ENCODE measurements around the gene CMC4. TPM values are rescaled to one million over a fixed set of nuclear protein-coding genes. Genes with fewer than 3 reads are reported as not detected.
A peak's percentile ranks its signal among the peaks of the same experiment; 100 is the strongest.

The CMC4 gene
- total and polyA plus RNA-seq, 3 experiments from 2014 or later: 3.6 to 28.7 (median 4.3) TPM

- CTCF ChIA-PET: no interaction called here
- Mint-ChIP-seq H3K36me3 (peaks cover 0 to 27% (median 3%) of the 10 kb centered on the region in 3 donors), H3K4me1 (peaks cover 12 to 35% (median 27%) of the 10 kb centered on the region in 3 donors), H3K27ac (peak overlapping the region in 1 of 8 donors; percentile 59), H3K27me3 (no peaks in the 10 kb centered on the region), H3K4me3 (no peak overlapping the region), H3K9me3 (no peaks in the 10 kb centered on the region)
- H3K27me3 ChIP-seq (ENCODE audit: insufficient read depth, low read length, poor library complexity, severe bottlenecking): no peaks in the 10 kb centered on the region
- H3K4me3 ChIP-seq (ENCODE audit: low read length): no peak overlapping the region
- DNase-seq: no peak
- H3K27ac ChIP-seq (ENCODE audit: low read depth, low read length): no peak overlapping the region
- no peaks in the 10 kb centered on the region for H3K9me3 ChIP-seq (ENCODE audit: low read length)
- POLR2A ChIA-PET: no interaction called here
- no peaks in the 10 kb centered on the region for H3K36me3 ChIP-seq (ENCODE audit: insufficient read depth, low read length)
- peaks cover 11% of the 10 kb centered on the region for H3K4me1 ChIP-seq (ENCODE audit: insufficient read depth, low read length)
These were observed 5.8 kb downstream of the CMC4 start for GRCh38 chrX:155065035-155065734.

- CTCF ChIA-PET: interaction anchor here (1.3 kb wide), 1 partner anchor 13 kb away, joined by 4 read pairs; no protein-coding TSS in a partner anchor
These were observed 9.2 kb downstream of the CMC4 start for GRCh38 chrX:155061760-155062159.

GRCh38 chrX:155056877-155057792 is 13.8 kb downstream of the CMC4 start:
- Histone ChIP-seq H3K36me3 (ENCODE audit: insufficient read depth, low read length) (no peaks in the 10 kb centered on the region), H3K4me3 (ENCODE audit: low read length) (peak overlapping the region; percentile 3), H3K4me1 (ENCODE audit: insufficient read depth, low read length) (peaks cover 9% of the 10 kb centered on the region), H3K9me3 (ENCODE audit: low read length) (no peaks in the 10 kb centered on the region), H3K27ac (ENCODE audit: low read depth, low read length) (no peak overlapping the region), H3K27me3 (ENCODE audit: insufficient read depth, low read length, poor library complexity, severe bottlenecking) (no peaks in the 10 kb centered on the region)
- Mint-ChIP-seq H3K4me1 (peaks cover 13 to 23% (median 22%) of the 10 kb centered on the region in 3 donors), H3K4me3 (peak overlapping the region in 6 of 7 donors; percentile 34 to 83 (median 70)), H3K36me3 (peaks cover 0 to 39% (median 4%) of the 10 kb centered on the region in 3 donors), H3K9me3 (no peaks in the 10 kb centered on the region), H3K27ac (peak overlapping the region; percentile 36 to 93 (median 72)), H3K27me3 (no peaks in the 10 kb centered on the region)
- DNase-seq: peak; percentile 29 to 67 (median 51)
- ChIA-PET POLR2A (interaction anchor here (1.3 kb wide), 1 partner anchor 30 kb away, joined by 12 read pairs; the partner anchor contains the start of gene FUNDC2), CTCF (interaction anchor here (0.8 to 2.1 kb wide), 10 partner anchors 10 to 137 kb away, joined by 3 to 13 read pairs (median 4); partner anchors contain the start of gene FUNDC2)

More at GRCh38 chrX:155061760-155062159, 9.2 kb downstream of the CMC4 start:
- no peak for DNase-seq
- no peak overlapping the region for H3K4me3 ChIP-seq (ENCODE audit: low read length)
- H3K27me3 ChIP-seq (ENCODE audit: insufficient read depth, low read length, poor library complexity, severe bottlenecking): no peaks in the 10 kb centered on the region
- H3K9me3 ChIP-seq (ENCODE audit: low read length): no peaks in the 10 kb centered on the region
- POLR2A ChIA-PET: no interaction called here
- Mint-ChIP-seq H3K27ac (no peak overlapping the region), H3K4me3 (no peak overlapping the region), H3K36me3 (peaks cover 0 to 30% (median 3%) of the 10 kb centered on the region in 3 donors), H3K4me1 (peaks cover 9 to 16% (median 16%) of the 10 kb centered on the region in 3 donors), H3K9me3 (no peaks in the 10 kb centered on the region), H3K27me3 (no peaks in the 10 kb centered on the region)
- no peaks in the 10 kb centered on the region for H3K36me3 ChIP-seq (ENCODE audit: insufficient read depth, low read length)
- peaks cover 5% of the 10 kb centered on the region for H3K4me1 ChIP-seq (ENCODE audit: insufficient read depth, low read length)
- no peak overlapping the region for H3K27ac ChIP-seq (ENCODE audit: low read depth, low read length)

GRCh38 chrX:155056471-155056870 is 14.5 kb downstream of the CMC4 start:
- peaks cover 13 to 23% (median 22%) of the 10 kb centered on the region in 3 donors for H3K4me1 Mint-ChIP-seq
- Histone ChIP-seq H3K27me3 (ENCODE audit: insufficient read depth, low read length, poor library complexity, severe bottlenecking) (no peaks in the 10 kb centered on the region), H3K4me3 (ENCODE audit: low read length) (no peak overlapping the region), H3K9me3 (ENCODE audit: low read length) (no peaks in the 10 kb centered on the region), H3K27ac (ENCODE audit: low read depth, low read length) (no peak overlapping the region), H3K4me1 (ENCODE audit: insufficient read depth, low read length) (peaks cover 9% of the 10 kb centered on the region), H3K36me3 (ENCODE audit: insufficient read depth, low read length) (no peaks in the 10 kb centered on the region)
- ChIA-PET CTCF (interaction anchor here (0.8 to 2.1 kb wide), 10 partner anchors 10 to 137 kb away, joined by 3 to 13 read pairs (median 4); partner anchors contain the start of gene FUNDC2), POLR2A (interaction anchor here (1.3 kb wide), 1 partner anchor 30 kb away, joined by 12 read pairs; the partner anchor contains the start of gene FUNDC2)
- H3K36me3 Mint-ChIP-seq: peaks cover 0 to 41% (median 1%) of the 10 kb centered on the region in 3 donors
- H3K9me3 Mint-ChIP-seq: no peaks in the 10 kb centered on the region
- DNase-seq: no peak
- H3K27me3 Mint-ChIP-seq: no peaks in the 10 kb centered on the region
- H3K4me3 Mint-ChIP-seq: peak overlapping the region in 4 of 7 donors; percentile 5 to 70 (median 46)
- H3K27ac Mint-ChIP-seq: peak overlapping the region in 7 of 8 donors; percentile 36 to 81 (median 68)

- H3K27me3 ChIP-seq (ENCODE audit: insufficient read depth, low read length, poor library complexity, severe bottlenecking): no peaks in the 10 kb centered on the region
- H3K4me1 Mint-ChIP-seq: peaks cover 13 to 27% (median 23%) of the 10 kb centered on the region in 3 donors
- H3K4me3 Mint-ChIP-seq: no peak overlapping the region
- H3K27ac Mint-ChIP-seq: peak overlapping the region in 2 of 8 donors; percentile 17 to 42
- DNase-seq: no peak
- H3K4me3 ChIP-seq (ENCODE audit: low read length): no peak overlapping the region
- H3K36me3 ChIP-seq (ENCODE audit: insufficient read depth, low read length): no peaks in the 10 kb centered on the region
- H3K36me3 Mint-ChIP-seq: peaks cover 0 to 44% (median 1%) of the 10 kb centered on the region in 3 donors
- no peak overlapping the region for H3K27ac ChIP-seq (ENCODE audit: low read depth, low read length)
- ChIA-PET CTCF (interaction anchor here (2.1 kb wide), 1 partner anchor 76 kb away, joined by 13 read pairs; no protein-coding TSS in a partner anchor), POLR2A (interaction anchor here (0.7 kb wide), 1 partner anchor 20 kb away, joined by 3 read pairs; no protein-coding TSS in a partner anchor)
- H3K4me1 ChIP-seq (ENCODE audit: insufficient read depth, low read length): peaks cover 9% of the 10 kb centered on the region
- H3K27me3 Mint-ChIP-seq: no peaks in the 10 kb centered on the region
- no peaks in the 10 kb centered on the region for H3K9me3 ChIP-seq (ENCODE audit: low read length)
- no peaks in the 10 kb centered on the region for H3K9me3 Mint-ChIP-seq
These were observed 15.4 kb downstream of the CMC4 start for GRCh38 chrX:155055494-155055893.

- no peak overlapping the region for H3K27ac ChIP-seq (ENCODE audit: low read depth, low read length)
- no peaks in the 10 kb centered on the region for H3K27me3 Mint-ChIP-seq
- no peak overlapping the region for H3K4me3 Mint-ChIP-seq
- H3K4me1 ChIP-seq (ENCODE audit: insufficient read depth, low read length): peaks cover 9% of the 10 kb centered on the region
- H3K4me1 Mint-ChIP-seq: peaks cover 13 to 29% (median 25%) of the 10 kb centered on the region in 3 donors
- CTCF ChIA-PET: interaction anchor here (1.3 kb wide), 1 partner anchor 74 kb away, joined by 3 read pairs; no protein-coding TSS in a partner anchor
- peaks cover 0 to 37% (median 1%) of the 10 kb centered on the region in 3 donors for H3K36me3 Mint-ChIP-seq
- H3K27me3 ChIP-seq (ENCODE audit: insufficient read depth, low read length, poor library complexity, severe bottlenecking): no peaks in the 10 kb centered on the region
- no peak overlapping the region for H3K4me3 ChIP-seq (ENCODE audit: low read length)
- peak overlapping the region in 2 of 8 donors; percentile 1 to 27 for H3K27ac Mint-ChIP-seq
- no peaks in the 10 kb centered on the region for H3K36me3 ChIP-seq (ENCODE audit: insufficient read depth, low read length)
- DNase-seq: no peak
- POLR2A ChIA-PET: no interaction called here
- H3K9me3 ChIP-seq (ENCODE audit: low read length): no peaks in the 10 kb centered on the region
- H3K9me3 Mint-ChIP-seq: no peaks in the 10 kb centered on the region
These were observed 16.7 kb downstream of the CMC4 start for GRCh38 chrX:155054255-155054654.

GRCh38 chrX:155053656-155054055 is 17.3 kb downstream of the CMC4 start:
- Mint-ChIP-seq H3K4me3 (no peak overlapping the region), H3K27me3 (no peaks in the 10 kb centered on the region), H3K4me1 (peaks cover 16 to 35% (median 31%) of the 10 kb centered on the region in 3 donors), H3K9me3 (no peaks in the 10 kb centered on the region), H3K36me3 (peaks cover 0 to 40% (median 1%) of the 10 kb centered on the region in 3 donors), H3K27ac (peak overlapping the region in 4 of 8 donors; percentile 3 to 33 (median 18))
- peaks cover 9% of the 10 kb centered on the region for H3K4me1 ChIP-seq (ENCODE audit: insufficient read depth, low read length)
- H3K27ac ChIP-seq (ENCODE audit: low read depth, low read length): no peak overlapping the region
- ChIA-PET CTCF (interaction anchor here (1.3 kb wide), 1 partner anchor 74 kb away, joined by 3 read pairs; no protein-coding TSS in a partner anchor), POLR2A (no interaction called here)
- no peaks in the 10 kb centered on the region for H3K36me3 ChIP-seq (ENCODE audit: insufficient read depth, low read length)
- no peak for DNase-seq
- H3K27me3 ChIP-seq (ENCODE audit: insufficient read depth, low read length, poor library complexity, severe bottlenecking): no peaks in the 10 kb centered on the region
- no peak overlapping the region for H3K4me3 ChIP-seq (ENCODE audit: low read length)
- H3K9me3 ChIP-seq (ENCODE audit: low read length): no peaks in the 10 kb centered on the region
